GM23338 (cell line): ENCODE measurements around the gene BNIP5.

Experiments used
- CREB1 ChIP-seq: fragments of 250-450 bp; sonication (Bioruptor Pico); IDR thresholded peaks from 2 replicates; pipeline ENCODE4 v1.5.0; 2020; ENCODE audit warnings: low read depth, mild to moderate bottlenecking, moderate library complexity
- CTCF ChIP-seq, 2 experiments: fragments of 200-600 bp in 1 of 2; sonication (generic) in 1 of 2; conservative IDR thresholded peaks; 2 replicates each; pipeline versions ENCODE4 v1.5.1 to v1.6.1; 2016 to 2017; ENCODE audit warnings: antibody characterized with exemption in 2 of 2, low read depth in 2 of 2, mild to moderate bottlenecking in 2 of 2, moderate library complexity in 1 of 2
- ETS1 ChIP-seq: IDR thresholded peaks from 2 replicates; pipeline ENCODE4 v1.6.1; 2016; ENCODE audit warnings: antibody characterized with exemption
- EZH2 ChIP-seq: fragments of 200-600 bp; sonication (generic); IDR thresholded peaks from one replicate; pipeline ENCODE4 v1.8.0; 2017; ENCODE audit warnings: antibody characterized with exemption, mild to moderate bottlenecking, low read depth; ENCODE audit not compliant: unreplicated experiment
- EZH2phosphoT487 ChIP-seq: fragments of 200-600 bp; sonication (generic); IDR thresholded peaks from one replicate; pipeline ENCODE4 v1.8.1; 2018; ENCODE audit warnings: antibody characterized with exemption; ENCODE audit not compliant: unreplicated experiment
- JUNB ChIP-seq: IDR thresholded peaks from one replicate; pipeline ENCODE4 v1.6.1; 2016; ENCODE audit warnings: antibody characterized with exemption; ENCODE audit not compliant: unreplicated experiment
- NANOG ChIP-seq: IDR thresholded peaks from 2 replicates; pipeline ENCODE4 v1.6.1; 2016; ENCODE audit warnings: antibody characterized with exemption, borderline replicate concordance
- POLR2AphosphoS5 ChIP-seq: IDR thresholded peaks from 2 replicates; pipeline ENCODE4 v1.6.1; 2016; ENCODE audit warnings: antibody characterized with exemption, low read depth
- REST ChIP-seq: IDR thresholded peaks from one replicate; pipeline ENCODE4 v1.6.1; 2018; ENCODE audit warnings: antibody characterized with exemption; ENCODE audit not compliant: unreplicated experiment
- STAT1 ChIP-seq: IDR thresholded peaks from one replicate; pipeline ENCODE4 v1.6.1; 2016; ENCODE audit warnings: antibody characterized with exemption; ENCODE audit not compliant: unreplicated experiment
- ZNF114 ChIP-seq: fragments of 250-450 bp; sonication (Bioruptor Pico); IDR thresholded peaks from 2 replicates; pipeline ENCODE4 v1.5.0; 2020; ENCODE audit warnings: mild to moderate bottlenecking, moderate library complexity
- ZNF331 ChIP-seq: fragments of 250-450 bp; sonication (Bioruptor Pico); IDR thresholded peaks from 2 replicates; pipeline ENCODE4 v1.5.0; 2020; ENCODE audit warnings: low read depth, mild to moderate bottlenecking, moderate library complexity
- ZNF462 ChIP-seq: fragments of 250-450 bp; sonication (Bioruptor Pico); IDR thresholded peaks from 2 replicates; pipeline ENCODE4 v1.5.0; 2020; ENCODE audit warnings: mild to moderate bottlenecking, moderate library complexity

GRCh38 chr6:36297051-36297450 lies 39.6 kb downstream of the BNIP5 start:
- TF ChIP-seq POLR2AphosphoS5 (no peak), CTCF (conservative IDR thresholded peaks at IDR 0.05; ENCODE audit: low read depth in 2 of 2) (no peak), EZH2phosphoT487 (no peak), EZH2 (no peak), CREB1 (CRISPR knock-in tag) (no peak), STAT1 (no peak), REST (no peak), ZNF331 (CRISPR knock-in tag) (no peak), NANOG (no peak), ETS1 (no peak), ZNF114 (CRISPR knock-in tag) (no peak), JUNB (no peak), ZNF462 (CRISPR knock-in tag) (no peak)
